ENCODE results near the gene FBXO36.
"Not testable (repeated sequence)": the region's sequence is repeated elsewhere in the genome, so short reads cannot be mapped to it uniquely, and the experiment has no call there.

FBXO36 gene

DNA sequence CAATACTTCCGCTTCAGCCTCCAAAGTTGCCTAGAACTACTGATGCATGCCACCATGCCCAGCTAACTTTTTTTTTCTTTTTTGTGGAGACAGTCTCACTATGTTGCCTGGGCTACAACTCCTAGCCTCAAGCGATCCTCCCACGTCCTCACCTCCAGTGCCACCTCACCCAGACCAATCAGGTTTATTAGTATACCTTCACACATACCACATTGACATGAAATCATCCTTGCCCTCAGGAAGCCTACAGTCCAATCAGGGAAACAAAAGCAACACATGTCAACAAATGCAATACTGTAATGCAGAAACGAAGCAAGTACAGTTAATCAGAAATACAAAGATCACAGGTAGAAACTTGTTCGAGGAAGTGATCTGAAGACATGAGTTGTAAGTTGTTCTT is 4.5 kb upstream of the FBXO36 start:
- no peak overlapping the region for H3K4me3 ChIP-seq (ENCODE audit: low read depth, low read length)
- in situ Hi-C loops (cut with HindIII; ENCODE audit: low pct_ligation_motif_present, low sequenced_read_pairs): no loop called here
- no peaks in the 10 kb centered on the region for H3K27me3 ChIP-seq (replicated peaks)
- TF ChIP-seq, protein P1, sequence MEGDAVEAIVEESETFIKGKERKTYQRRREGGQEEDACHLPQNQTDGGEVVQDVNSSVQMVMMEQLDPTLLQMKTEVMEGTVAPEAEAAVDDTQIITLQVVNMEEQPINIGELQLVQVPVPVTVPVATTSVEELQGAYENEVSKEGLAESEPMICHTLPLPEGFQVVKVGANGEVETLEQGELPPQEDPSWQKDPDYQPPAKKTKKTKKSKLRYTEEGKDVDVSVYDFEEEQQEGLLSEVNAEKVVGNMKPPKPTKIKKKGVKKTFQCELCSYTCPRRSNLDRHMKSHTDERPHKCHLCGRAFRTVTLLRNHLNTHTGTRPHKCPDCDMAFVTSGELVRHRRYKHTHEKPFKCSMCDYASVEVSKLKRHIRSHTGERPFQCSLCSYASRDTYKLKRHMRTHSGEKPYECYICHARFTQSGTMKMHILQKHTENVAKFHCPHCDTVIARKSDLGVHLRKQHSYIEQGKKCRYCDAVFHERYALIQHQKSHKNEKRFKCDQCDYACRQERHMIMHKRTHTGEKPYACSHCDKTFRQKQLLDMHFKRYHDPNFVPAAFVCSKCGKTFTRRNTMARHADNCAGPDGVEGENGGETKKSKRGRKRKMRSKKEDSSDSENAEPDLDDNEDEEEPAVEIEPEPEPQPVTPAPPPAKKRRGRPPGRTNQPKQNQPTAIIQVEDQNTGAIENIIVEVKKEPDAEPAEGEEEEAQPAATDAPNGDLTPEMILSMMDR (IDR thresholded peaks at IDR 0.05; ENCODE audit: low read depth, low read length, missing control alignments): no peak
- DNase-seq: no peak
- peaks cover 13% of the 10 kb centered on the region for H3K36me3 ChIP-seq (replicated peaks)
- no peak overlapping the region for H3K27ac ChIP-seq

DNA sequence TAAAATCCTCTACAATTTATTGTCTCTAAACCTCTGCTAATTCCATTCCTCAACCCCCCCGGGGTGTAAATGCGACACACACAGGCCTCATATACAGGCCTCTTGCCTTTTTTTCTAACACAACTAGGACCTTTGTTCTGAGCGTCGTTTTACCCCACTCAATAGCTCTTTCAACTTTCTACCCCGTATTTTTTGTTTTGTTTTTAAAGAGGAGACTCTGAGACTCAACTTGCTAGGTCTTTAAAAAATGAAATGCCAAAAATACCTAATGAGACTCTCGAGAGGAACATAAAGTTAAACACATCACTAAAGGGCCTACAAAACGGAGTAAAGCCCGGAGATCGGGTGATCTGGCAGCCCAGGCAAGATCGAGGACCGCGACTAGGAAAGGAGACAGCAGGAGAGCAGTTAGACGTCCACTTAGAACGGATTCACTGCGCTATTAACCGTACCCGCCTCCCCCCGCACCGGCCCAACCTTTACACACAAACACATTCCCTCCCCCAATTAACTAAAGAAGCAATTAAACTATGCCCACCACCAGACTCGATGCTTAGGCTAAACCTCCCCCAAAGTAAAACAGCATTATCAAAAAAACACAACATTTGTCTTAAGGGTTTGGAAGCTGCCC is 2.2 kb upstream of the FBXO36 start:
- in situ Hi-C loops (cut with HindIII; ENCODE audit: low pct_ligation_motif_present, low sequenced_read_pairs): no loop called here
- Histone ChIP-seq H3K27ac (peak overlapping the region; percentile 89), H3K36me3 (replicated peaks) (peaks cover 12% of the 10 kb centered on the region), H3K27me3 (replicated peaks) (no peaks in the 10 kb centered on the region), H3K4me3 (ENCODE audit: low read depth, low read length) (peak overlapping the region; percentile 92)
- TF ChIP-seq, protein P1 (IDR thresholded peaks at IDR 0.05; ENCODE audit: low read depth, low read length, missing control alignments): no peak
- no peak for DNase-seq

DNA sequence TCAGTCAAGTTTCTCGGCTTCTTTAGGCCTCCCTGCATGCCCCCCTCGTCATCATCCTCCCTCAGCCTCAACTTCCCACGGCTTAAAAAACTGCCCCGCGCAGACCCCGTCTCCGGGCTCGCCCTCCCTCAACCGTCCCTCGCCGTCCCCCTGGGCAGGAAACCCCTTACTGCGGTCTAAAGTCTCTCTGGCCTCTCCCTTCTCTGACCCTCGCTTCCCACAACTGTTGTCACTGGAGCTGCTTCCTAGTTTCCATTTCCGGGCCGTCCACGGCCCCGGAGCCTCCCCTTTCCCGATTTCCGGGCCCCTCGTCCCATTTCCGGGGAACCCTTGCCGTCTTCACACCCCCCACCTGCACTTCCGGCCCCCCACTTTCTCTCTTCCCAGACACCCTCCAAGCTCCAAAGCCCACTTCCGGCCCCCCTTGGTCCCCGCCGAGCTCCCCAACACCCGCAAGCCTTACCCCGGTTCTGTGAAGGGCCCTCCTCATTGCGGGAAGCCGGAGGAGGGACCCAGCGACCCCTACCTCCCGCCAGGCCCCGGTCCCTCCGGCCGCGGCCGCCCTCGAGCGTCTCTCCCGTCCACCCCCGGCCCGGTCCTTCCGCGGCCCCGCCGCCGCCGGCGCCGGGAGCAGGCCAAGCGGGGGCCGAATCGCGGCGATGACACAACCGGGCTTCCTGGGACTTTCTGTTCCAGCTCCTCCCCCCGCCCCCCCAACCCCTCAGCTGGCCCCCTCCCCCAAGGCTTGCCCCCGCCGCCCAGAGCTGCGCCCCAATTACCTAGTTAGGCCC is 1.0 kb upstream of the FBXO36 start:
- no peaks in the 10 kb centered on the region for H3K27me3 ChIP-seq (replicated peaks)
- peak; percentile 25 for DNase-seq
- in situ Hi-C loops (cut with HindIII; ENCODE audit: low pct_ligation_motif_present, low sequenced_read_pairs): no loop called here
- TF ChIP-seq, protein P1 (IDR thresholded peaks at IDR 0.05; ENCODE audit: low read depth, low read length, missing control alignments): no peak
- peak overlapping the region; percentile 92 for H3K4me3 ChIP-seq (ENCODE audit: low read depth, low read length)
- peaks cover 12% of the 10 kb centered on the region for H3K36me3 ChIP-seq (replicated peaks)
- peak overlapping the region; percentile 89 for H3K27ac ChIP-seq

DNA sequence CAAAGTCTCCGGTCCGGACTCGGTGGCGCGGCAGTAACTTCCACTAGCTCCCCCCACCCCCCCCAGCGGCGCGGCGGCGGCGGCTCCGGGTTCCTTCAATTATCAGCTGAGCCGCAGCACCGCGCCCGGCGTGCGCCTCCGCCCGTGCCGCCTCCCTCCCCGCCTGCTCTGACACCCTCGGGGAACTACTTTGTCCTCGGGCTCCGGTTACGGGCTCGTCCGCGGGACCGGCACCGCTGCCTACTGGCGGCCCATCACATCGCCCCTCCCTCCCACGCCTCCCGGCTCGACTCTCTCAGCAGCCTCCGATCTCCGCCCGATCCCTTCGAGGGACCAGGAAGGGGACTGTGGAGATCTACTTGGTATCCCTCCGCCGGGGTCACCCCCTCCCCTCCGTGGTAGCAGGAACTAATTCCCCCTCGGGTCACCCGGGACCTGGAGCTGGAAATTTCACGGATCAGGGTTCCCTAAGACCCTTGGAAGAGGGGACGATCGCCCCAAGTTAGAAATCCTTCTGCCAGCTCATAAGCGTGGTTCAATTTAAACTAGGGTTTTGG is 333 bp upstream of the FBXO36 start, which contains the start of gene TRIP12:
TSS of gene TRIP12 (minus strand) at position 118 of the 557 bp plus-strand sequence. CDS start 41,930 bp downstream, outside the sequence.
- in situ Hi-C loops (cut with HindIII; ENCODE audit: low pct_ligation_motif_present, low sequenced_read_pairs): no loop called here
- TF ChIP-seq, protein P1 (IDR thresholded peaks at IDR 0.05; ENCODE audit: low read depth, low read length, missing control alignments): no peak

DNA sequence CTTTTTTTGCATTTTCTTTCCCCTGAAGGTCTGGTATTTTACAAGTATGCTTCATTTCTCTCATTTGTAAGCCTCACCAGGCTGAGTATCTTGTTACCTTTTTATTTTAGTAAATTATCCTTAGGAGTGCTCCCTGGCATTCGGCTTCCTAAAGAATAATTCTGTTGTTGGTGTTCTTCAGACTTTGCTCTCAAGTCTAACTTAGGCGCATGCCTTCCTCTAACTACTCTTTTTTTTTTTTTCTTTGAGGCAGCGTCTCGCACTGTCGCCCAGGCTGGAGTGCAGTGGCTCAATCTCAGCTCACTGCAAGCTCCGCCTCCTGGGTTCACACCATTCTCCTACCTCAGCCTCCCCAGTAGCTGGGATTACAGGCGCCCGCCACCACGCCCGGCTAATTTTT is 2.2 kb downstream of the FBXO36 start:
- H3K27me3 ChIP-seq (replicated peaks); H3K36me3 ChIP-seq (replicated peaks); in situ Hi-C loops (cut with HindIII; ENCODE audit: low pct_ligation_motif_present, low sequenced_read_pairs); H3K4me3 ChIP-seq (ENCODE audit: low read depth, low read length); DNase-seq; H3K27ac ChIP-seq: not testable (repeated sequence)

More for the DNA sequence above, 333 bp upstream of the FBXO36 start, which contains the start of gene TRIP12:
- H3K36me3 ChIP-seq (replicated peaks): peaks cover 10% of the 10 kb centered on the region
- H3K27ac ChIP-seq: peak within 1 kb of the TSS; percentile 89
- peak within 1 kb of the TSS; percentile 92 for H3K4me3 ChIP-seq (ENCODE audit: low read depth, low read length)
- DNase-seq: peak; percentile 95
- H3K27me3 ChIP-seq (replicated peaks): no peaks in the 10 kb centered on the region

DNA sequence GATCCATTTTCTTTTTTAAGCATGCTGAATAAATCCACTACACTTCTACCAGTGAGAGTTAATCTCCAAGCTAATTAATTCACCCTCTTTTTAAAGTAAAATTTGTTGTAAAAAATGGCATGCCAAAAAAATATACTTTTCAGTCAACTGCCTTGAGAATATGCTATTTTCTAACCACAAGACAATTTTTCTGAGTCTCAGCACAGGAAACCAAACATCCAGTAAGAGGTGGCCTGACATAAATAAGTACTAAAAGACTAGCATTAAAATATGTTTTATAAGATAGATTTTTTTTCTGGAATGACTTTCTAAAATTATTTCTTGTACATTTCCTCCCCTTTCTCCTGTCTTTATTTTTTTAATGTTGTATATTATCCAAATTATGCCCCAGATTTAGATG is 2.9 kb downstream of the FBXO36 start:
- TF ChIP-seq, protein P1 (IDR thresholded peaks at IDR 0.05; ENCODE audit: low read depth, low read length, missing control alignments): no peak
- in situ Hi-C loops (cut with HindIII; ENCODE audit: low pct_ligation_motif_present, low sequenced_read_pairs): no loop called here

More for the DNA sequence above, 2.9 kb downstream of the FBXO36 start:
- no peak for DNase-seq
- Histone ChIP-seq H3K4me3 (ENCODE audit: low read depth, low read length) (no peak overlapping the region), H3K36me3 (replicated peaks) (no peaks in the 10 kb centered on the region), H3K27me3 (replicated peaks) (no peaks in the 10 kb centered on the region), H3K27ac (no peak overlapping the region)
